ENCODE results near the gene CORO6.

CORO6 gene

GRCh38 chr17:29590411-29591145 lies 32.1 kb downstream of the CORO6 start:
- DNase-seq: no peak

GRCh38 chr17:29589524-29590410 lies 32.9 kb downstream of the CORO6 start, which contains the start of gene GIT1:
Gene GIT1, minus strand, starts transcription at chr17:29589648. Its CDS starts 270 bp downstream, at chr17:29589378.
- no peak for DNase-seq

GRCh38 chr17:29588562-29589411 lies 33.9 kb downstream of the CORO6 start:
- DNase-seq: no peak

GRCh38 chr17:29588017-29588561 lies 34.6 kb downstream of the CORO6 start:
- DNase-seq: no peak

GRCh38 chr17:29587591-29587990 lies 35.1 kb downstream of the CORO6 start:
- no peak for DNase-seq

GRCh38 chr17:29586676-29587469 lies 35.8 kb downstream of the CORO6 start:
- DNase-seq: no peak

GRCh38 chr17:29585080-29585751 lies 37.5 kb downstream of the CORO6 start:
- no peak for DNase-seq

- no peak for DNase-seq
These were observed 38.1 kb downstream of the CORO6 start for GRCh38 chr17:29584452-29585079.

- DNase-seq: no peak
These were observed 39.1 kb downstream of the CORO6 start for GRCh38 chr17:29583324-29584248.

GRCh38 chr17:29582772-29583171 lies 39.9 kb downstream of the CORO6 start:
- no peak for DNase-seq

- no peak for DNase-seq
These were observed 40.4 kb downstream of the CORO6 start for GRCh38 chr17:29582254-29582765.

- DNase-seq: no peak
These were observed 41.0 kb downstream of the CORO6 start for GRCh38 chr17:29581583-29582253.

GRCh38 chr17:29579866-29580771 lies 42.6 kb downstream of the CORO6 start:
- no peak for DNase-seq

GRCh38 chr17:29578626-29579485 lies 43.9 kb downstream of the CORO6 start:
- no peak for DNase-seq

GRCh38 chr17:29577385-29578211 lies 45.1 kb downstream of the CORO6 start:
- DNase-seq: no peak

GRCh38 chr17:29577001-29577370 lies 45.7 kb downstream of the CORO6 start:
- no peak for DNase-seq
